Measurements from ENCODE around the gene TBC1D17. TPM values are rescaled to one million over a fixed set of nuclear protein-coding genes. Genes with fewer than 3 reads are reported as not detected.
A peak's percentile ranks its signal among the peaks of the same experiment; 100 is the strongest.

Gene TBC1D17
- total RNA-seq, 2 experiments from 2014 or later: 42.3 to 47.6 TPM

GRCh38 chr19:49869484-49870308 lies 7.8 kb upstream of the TBC1D17 start:
- peak; percentile 94 for DNase-seq
- H3K9me3 Mint-ChIP-seq: no peaks in the 10 kb centered on the region
- H3K27me3 Mint-ChIP-seq: no peaks in the 10 kb centered on the region
- H3K36me3 Mint-ChIP-seq (ENCODE audit: low read depth): peaks cover 27% of the 10 kb centered on the region
- POLR2A ChIA-PET: interaction anchor here (0.8 to 4.9 kb wide), 10 partner anchors 7 to 133 kb away, joined by 3 to 48 read pairs (median 4); partner anchors contain the start of genes AKT1S1, ATF5, FUZ and NUP62
- H3K4me3 Mint-ChIP-seq: no peak overlapping the region
- peaks cover 46% of the 10 kb centered on the region for H3K4me1 Mint-ChIP-seq
- CTCF ChIA-PET: interaction anchor here (0.5 to 1.3 kb wide), 7 partner anchors 17 to 103 kb away, joined by 3 to 5 read pairs (median 3); partner anchors contain the start of genes AP2A1, FUZ and PTOV1
- H3K27ac Mint-ChIP-seq: no peak overlapping the region

- DNase-seq: no peak
- H3K4me3 Mint-ChIP-seq: no peak overlapping the region
- ChIA-PET POLR2A (interaction anchor here (1.3 to 4.9 kb wide), 4 partner anchors 19 to 59 kb away, joined by 4 to 48 read pairs (median 7); partner anchors contain the start of genes ATF5, NUP62 and PTOV1), CTCF (no interaction called here)
- H3K36me3 Mint-ChIP-seq (ENCODE audit: low read depth): peaks cover 20% of the 10 kb centered on the region
- no peaks in the 10 kb centered on the region for H3K9me3 Mint-ChIP-seq
- H3K27ac Mint-ChIP-seq: no peak overlapping the region
- peaks cover 46% of the 10 kb centered on the region for H3K4me1 Mint-ChIP-seq
- H3K27me3 Mint-ChIP-seq: no peaks in the 10 kb centered on the region
Observed at GRCh38 chr19:49870309-49870901, 7.1 kb upstream of the TBC1D17 start.

- peaks cover 38% of the 10 kb centered on the region for H3K4me1 Mint-ChIP-seq
- H3K9me3 Mint-ChIP-seq: no peaks in the 10 kb centered on the region
- H3K4me3 Mint-ChIP-seq: peak overlapping the region; percentile 49
- H3K27me3 Mint-ChIP-seq: no peaks in the 10 kb centered on the region
- no peak for DNase-seq
- H3K27ac Mint-ChIP-seq: peak overlapping the region; percentile 73
- ChIA-PET POLR2A (no interaction called here), CTCF (no interaction called here)
- H3K36me3 Mint-ChIP-seq (ENCODE audit: low read depth): peaks cover 13% of the 10 kb centered on the region
Observed at GRCh38 chr19:49871349-49871985, 6.0 kb upstream of the TBC1D17 start.

- H3K27me3 Mint-ChIP-seq: no peaks in the 10 kb centered on the region
- H3K27ac Mint-ChIP-seq: peak overlapping the region; percentile 73
- no peaks in the 10 kb centered on the region for H3K9me3 Mint-ChIP-seq
- POLR2A ChIA-PET: no interaction called here
- peaks cover 34% of the 10 kb centered on the region for H3K4me1 Mint-ChIP-seq
- H3K36me3 Mint-ChIP-seq (ENCODE audit: low read depth): peaks cover 7% of the 10 kb centered on the region
- no peak overlapping the region for H3K4me3 Mint-ChIP-seq
- DNase-seq: no peak
- CTCF ChIA-PET: no interaction called here
Observed at GRCh38 chr19:49872245-49873128, 5.0 kb upstream of the TBC1D17 start.

GRCh38 chr19:49873129-49873521 lies 4.4 kb upstream of the TBC1D17 start:
- H3K27me3 Mint-ChIP-seq: no peaks in the 10 kb centered on the region
- no peaks in the 10 kb centered on the region for H3K9me3 Mint-ChIP-seq
- ChIA-PET POLR2A (no interaction called here), CTCF (no interaction called here)
- peaks cover 37% of the 10 kb centered on the region for H3K4me1 Mint-ChIP-seq
- no peak overlapping the region for H3K27ac Mint-ChIP-seq
- H3K4me3 Mint-ChIP-seq: no peak overlapping the region
- no peak for DNase-seq
- H3K36me3 Mint-ChIP-seq (ENCODE audit: low read depth): peaks cover 9% of the 10 kb centered on the region

- peaks cover 44% of the 10 kb centered on the region for H3K4me1 Mint-ChIP-seq
- no peak for DNase-seq
- POLR2A ChIA-PET: no interaction called here
- no peak overlapping the region for H3K27ac Mint-ChIP-seq
- CTCF ChIA-PET: no interaction called here
- H3K27me3 Mint-ChIP-seq: no peaks in the 10 kb centered on the region
- H3K4me3 Mint-ChIP-seq: no peak overlapping the region
- peaks cover 12% of the 10 kb centered on the region for H3K36me3 Mint-ChIP-seq (ENCODE audit: low read depth)
- no peaks in the 10 kb centered on the region for H3K9me3 Mint-ChIP-seq
Observed at GRCh38 chr19:49873834-49874233, 3.7 kb upstream of the TBC1D17 start.

GRCh38 chr19:49874503-49875157 lies 2.9 kb upstream of the TBC1D17 start:
- ChIA-PET POLR2A (interaction anchor here (3.4 kb wide), 1 partner anchor 9 kb away, joined by 18 read pairs; no protein-coding TSS in a partner anchor), CTCF (no interaction called here)
- no peak for DNase-seq
- Mint-ChIP-seq H3K27me3 (no peaks in the 10 kb centered on the region), H3K9me3 (no peaks in the 10 kb centered on the region), H3K27ac (peak overlapping the region; percentile 36), H3K36me3 (ENCODE audit: low read depth) (peaks cover 19% of the 10 kb centered on the region), H3K4me3 (no peak overlapping the region), H3K4me1 (peaks cover 51% of the 10 kb centered on the region)

- Mint-ChIP-seq H3K9me3 (no peaks in the 10 kb centered on the region), H3K27me3 (no peaks in the 10 kb centered on the region), H3K27ac (no peak overlapping the region), H3K36me3 (ENCODE audit: low read depth) (peaks cover 21% of the 10 kb centered on the region), H3K4me3 (no peak overlapping the region), H3K4me1 (peaks cover 51% of the 10 kb centered on the region)
- ChIA-PET POLR2A (interaction anchor here (2.5 to 3.4 kb wide), 3 partner anchors 10 to 62 kb away, joined by 8 to 39 read pairs (median 18); partner anchors contain the start of genes ATF5, FUZ and NUP62), CTCF (no interaction called here)
- no peak for DNase-seq
Observed at GRCh38 chr19:49875177-49875576, 2.3 kb upstream of the TBC1D17 start.

GRCh38 chr19:49875857-49876421 lies 1.6 kb upstream of the TBC1D17 start:
- POLR2A ChIA-PET: interaction anchor here (0.8 to 3.4 kb wide), 9 partner anchors 8 to 380 kb away, joined by 3 to 39 read pairs (median 8); partner anchors contain the start of genes ATF5, FUZ, IL4I1 and MED25
- Mint-ChIP-seq H3K27ac (no peak overlapping the region), H3K36me3 (ENCODE audit: low read depth) (peaks cover 28% of the 10 kb centered on the region), H3K9me3 (no peaks in the 10 kb centered on the region), H3K4me3 (no peak overlapping the region), H3K4me1 (peaks cover 43% of the 10 kb centered on the region), H3K27me3 (no peaks in the 10 kb centered on the region)
- DNase-seq: peak; percentile 67
- CTCF ChIA-PET: no interaction called here

GRCh38 chr19:49876422-49877019 lies 981 bp upstream of the TBC1D17 start:
- Mint-ChIP-seq H3K27me3 (no peaks in the 10 kb centered on the region), H3K4me3 (no peak overlapping the region), H3K36me3 (ENCODE audit: low read depth) (peaks cover 33% of the 10 kb centered on the region), H3K9me3 (no peaks in the 10 kb centered on the region), H3K27ac (no peak overlapping the region), H3K4me1 (peaks cover 39% of the 10 kb centered on the region)
- ChIA-PET POLR2A (interaction anchor here (0.7 to 3.4 kb wide), 18 partner anchors 7 to 381 kb away, joined by 3 to 39 read pairs (median 6); partner anchors contain the start of genes ATF5, FUZ, IL4I1 and MED25), CTCF (interaction anchor here (1.0 kb wide), 1 partner anchor 9 kb away, joined by 3 read pairs; the partner anchor contains the start of gene PNKP)
- peak; percentile 99 for DNase-seq
